Kidney epithelial cell (primary cell): ENCODE data around the gene KRTAP5-7. TPM values are rescaled to one million over a fixed set of nuclear protein-coding genes. Genes with fewer than 3 reads are reported as not detected.
"Not testable (repeated sequence)": the region's sequence is repeated elsewhere in the genome, so short reads cannot be mapped to it uniquely, and the experiment has no call there.

Experiments used
- DNase-seq: peaks from one replicate; pipeline ENCODE4 v3.0.0-alpha.2; 2010; ENCODE audit warnings: low read depth
- H3K27me3 ChIP-seq: 2 replicates; pipeline ENCODE4 v1.6.0; 2011; ENCODE audit warnings: low read length; ENCODE audit not compliant: control insufficient read depth, insufficient read depth
- H3K36me3 ChIP-seq: 2 replicates; pipeline ENCODE4 v1.5.1; 2011; ENCODE audit warnings: low read length; ENCODE audit not compliant: control insufficient read depth, insufficient read depth
- H3K4me3 ChIP-seq: 2 replicates; pipeline ENCODE4 v1.5.1; 2011; ENCODE audit warnings: low read depth, mild to moderate bottlenecking, control low read depth, low read length
- total RNA-seq: library from RNA; depleted of rRNA; stranded (reverse); fragments of >200 nt; gene quantifications from 2 replicates; pipeline ENCODE4 v1.2.3, GENCODE V29; 2015
- TF ChIP-seq, protein P1 (sequence below): IDR thresholded peaks from 2 replicates; pipeline ENCODE4 v1.5.1; 2011; ENCODE audit warnings: mild to moderate bottlenecking, moderate library complexity, low read length, control low read depth, inconsistent platforms; ENCODE audit not compliant: insufficient read depth, poor library complexity, severe bottlenecking

The KRTAP5-7 gene
- total RNA-seq, 1 donor from 2014 or later = not detected

- DNase-seq = no peak
- Histone ChIP-seq H3K36me3 (no peaks in the 10 kb centered on the region), H3K27me3 (peaks cover 4% of the 10 kb centered on the region), H3K4me3 (no peak overlapping the region)
- TF ChIP-seq, protein P1, sequence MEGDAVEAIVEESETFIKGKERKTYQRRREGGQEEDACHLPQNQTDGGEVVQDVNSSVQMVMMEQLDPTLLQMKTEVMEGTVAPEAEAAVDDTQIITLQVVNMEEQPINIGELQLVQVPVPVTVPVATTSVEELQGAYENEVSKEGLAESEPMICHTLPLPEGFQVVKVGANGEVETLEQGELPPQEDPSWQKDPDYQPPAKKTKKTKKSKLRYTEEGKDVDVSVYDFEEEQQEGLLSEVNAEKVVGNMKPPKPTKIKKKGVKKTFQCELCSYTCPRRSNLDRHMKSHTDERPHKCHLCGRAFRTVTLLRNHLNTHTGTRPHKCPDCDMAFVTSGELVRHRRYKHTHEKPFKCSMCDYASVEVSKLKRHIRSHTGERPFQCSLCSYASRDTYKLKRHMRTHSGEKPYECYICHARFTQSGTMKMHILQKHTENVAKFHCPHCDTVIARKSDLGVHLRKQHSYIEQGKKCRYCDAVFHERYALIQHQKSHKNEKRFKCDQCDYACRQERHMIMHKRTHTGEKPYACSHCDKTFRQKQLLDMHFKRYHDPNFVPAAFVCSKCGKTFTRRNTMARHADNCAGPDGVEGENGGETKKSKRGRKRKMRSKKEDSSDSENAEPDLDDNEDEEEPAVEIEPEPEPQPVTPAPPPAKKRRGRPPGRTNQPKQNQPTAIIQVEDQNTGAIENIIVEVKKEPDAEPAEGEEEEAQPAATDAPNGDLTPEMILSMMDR = no peak
These were observed 11.6 kb downstream of the KRTAP5-7 start for GRCh38 chr11:71538666-71538990.

DNA sequence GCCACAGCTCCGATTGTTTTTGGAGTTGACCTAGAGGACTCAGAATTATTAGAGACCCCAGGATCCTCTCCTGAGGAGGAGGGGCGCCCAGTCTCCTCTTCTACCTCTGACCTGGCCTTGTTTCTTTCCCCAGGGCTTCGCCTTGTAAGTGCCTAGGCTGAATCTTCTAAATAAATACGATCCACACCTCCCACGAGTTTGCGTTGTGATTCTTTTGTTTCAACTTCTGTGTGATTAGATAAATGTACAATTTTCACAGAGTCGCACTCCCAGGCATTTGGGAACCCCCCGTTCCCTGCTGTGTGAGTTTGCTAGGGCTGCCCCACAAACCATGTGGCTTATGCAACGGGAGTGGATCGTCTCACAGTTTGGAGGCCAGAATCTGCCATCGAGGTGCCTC, 11.9 kb downstream of the KRTAP5-7 start:
- H3K4me3 ChIP-seq = no peak overlapping the region
- peaks cover 4% of the 10 kb centered on the region for H3K27me3 ChIP-seq
- TF ChIP-seq, protein P1 = no peak
- no peak for DNase-seq
- H3K36me3 ChIP-seq = no peaks in the 10 kb centered on the region

GRCh38 chr11:71539971-71540370, 12.9 kb downstream of the KRTAP5-7 start:
- H3K36me3 ChIP-seq, DNase-seq, H3K27me3 ChIP-seq, H3K4me3 ChIP-seq: not testable (repeated sequence)

DNA sequence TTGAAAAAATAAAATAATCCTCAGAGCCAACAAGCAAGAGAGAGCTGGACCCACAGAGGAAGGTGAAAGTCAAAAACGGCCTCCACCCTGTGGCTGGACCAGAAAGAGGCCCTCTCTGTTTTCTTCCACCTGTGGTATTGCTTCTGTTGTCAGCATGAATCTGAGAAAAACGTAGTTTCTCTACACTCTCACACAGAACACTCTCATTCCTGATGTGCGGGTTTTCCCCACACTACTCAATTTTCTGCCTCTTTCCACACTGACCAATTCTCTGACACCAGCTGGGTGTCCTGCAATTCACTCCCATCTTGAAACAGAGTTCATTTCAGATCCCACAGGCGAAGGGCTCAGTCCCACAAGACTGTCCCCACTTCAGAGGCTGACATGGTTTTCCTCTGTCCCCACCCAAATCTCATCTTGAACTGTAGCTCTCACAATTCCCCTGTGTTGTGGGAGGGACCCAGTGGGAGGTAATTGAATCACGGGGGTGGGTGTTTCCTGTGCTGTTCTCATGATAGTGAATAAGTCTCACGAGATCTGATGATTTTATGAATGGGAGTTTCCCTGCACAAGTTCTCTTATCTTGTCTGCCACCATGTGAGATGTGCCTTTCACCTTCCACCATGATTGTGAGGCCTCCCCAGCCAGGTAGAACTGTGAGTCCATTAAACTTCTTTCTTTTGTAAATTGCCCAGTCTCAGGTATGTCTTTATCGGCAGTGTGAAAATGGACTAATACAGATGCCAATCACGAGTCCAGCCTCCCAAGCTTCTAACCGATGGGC, 13.6 kb downstream of the KRTAP5-7 start:
- H3K36me3 ChIP-seq, DNase-seq, H3K4me3 ChIP-seq, H3K27me3 ChIP-seq: not testable (repeated sequence)

- DNase-seq = no peak
- H3K4me3 ChIP-seq = no peak overlapping the region
- TF ChIP-seq, protein P1 = no peak
- H3K36me3 ChIP-seq = no peaks in the 10 kb centered on the region
- peaks cover 6% of the 10 kb centered on the region for H3K27me3 ChIP-seq
These were observed 15.3 kb downstream of the KRTAP5-7 start for GRCh38 chr11:71542382-71542781.

GRCh38 chr11:71542879-71543777, 16.1 kb downstream of the KRTAP5-7 start:
- no peak overlapping the region for H3K4me3 ChIP-seq
- TF ChIP-seq, protein P1 = no peak
- peaks cover 8% of the 10 kb centered on the region for H3K27me3 ChIP-seq
- H3K36me3 ChIP-seq = no peaks in the 10 kb centered on the region
- no peak for DNase-seq
